ENCODE results near the gene ICAM2. TPM values are rescaled to one million over a fixed set of nuclear protein-coding genes. Genes with fewer than 3 reads are reported as not detected.
"Not testable (repeated sequence)": the region's sequence is repeated elsewhere in the genome, so short reads cannot be mapped to it uniquely, and the experiment has no call there.

The ICAM2 gene
- total RNA-seq, 1 donor from 2014 or later, result 2.0 TPM

GRCh38 chr17:64009571-64010402 is 10.6 kb downstream of the ICAM2 start:
- DNase-seq (ENCODE audit: low read depth), result no peak

- no peak for DNase-seq (ENCODE audit: low read depth)
Measured at GRCh38 chr17:64008830-64009229, 11.6 kb downstream of the ICAM2 start.

GRCh38 chr17:64008346-64008745 is 12.1 kb downstream of the ICAM2 start:
- no peak for DNase-seq (ENCODE audit: low read depth)

GRCh38 chr17:64007838-64008282 is 12.6 kb downstream of the ICAM2 start:
- no peak for DNase-seq (ENCODE audit: low read depth)

- not testable (repeated sequence) for DNase-seq (ENCODE audit: low read depth)
Measured at GRCh38 chr17:64007089-64007837, 13.2 kb downstream of the ICAM2 start.

- DNase-seq (ENCODE audit: low read depth), result no peak
Measured at GRCh38 chr17:64006361-64007088, 13.9 kb downstream of the ICAM2 start.

- peak; percentile 88 for DNase-seq (ENCODE audit: low read depth)
Measured at GRCh38 chr17:64005734-64006167, 14.7 kb downstream of the ICAM2 start.

- no peak for DNase-seq (ENCODE audit: low read depth)
Measured at GRCh38 chr17:64004903-64005733, 15.3 kb downstream of the ICAM2 start.

GRCh38 chr17:64004218-64004770 is 16.1 kb downstream of the ICAM2 start:
- DNase-seq (ENCODE audit: low read depth), result no peak

GRCh38 chr17:64003526-64004121 is 16.8 kb downstream of the ICAM2 start:
- DNase-seq (ENCODE audit: low read depth), result no peak

- no peak for DNase-seq (ENCODE audit: low read depth)
Measured at GRCh38 chr17:64002658-64003525, 17.5 kb downstream of the ICAM2 start.

- DNase-seq (ENCODE audit: low read depth), result no peak
Measured at GRCh38 chr17:64001763-64002529, 18.5 kb downstream of the ICAM2 start.

- DNase-seq (ENCODE audit: low read depth), result no peak
Measured at GRCh38 chr17:64001091-64001579, 19.3 kb downstream of the ICAM2 start.

GRCh38 chr17:63999680-64000531 is 20.5 kb downstream of the ICAM2 start:
- DNase-seq (ENCODE audit: low read depth), result no peak

GRCh38 chr17:63998721-63999679 is 21.4 kb downstream of the ICAM2 start:
- DNase-seq (ENCODE audit: low read depth), result no peak

Measured in myocyte (in vitro differentiated cells).